CD14-positive monocyte (primary cell): ENCODE measurements around the gene TMEFF2. TPM values are rescaled to one million over a fixed set of nuclear protein-coding genes. Genes with fewer than 3 reads are reported as not detected.

ENCODE experiments used
- DNase-seq, 3 donors: peaks; one replicate each; pipeline ENCODE4 v3.0.0-alpha.2; 2011 to 2022
- H2AFZ ChIP-seq: 2 replicates; pipeline ENCODE4 v1.6.0; 2012; ENCODE audit warnings: mild to moderate bottlenecking, low read depth, low read length, inconsistent platforms; ENCODE audit not compliant: insufficient read depth, poor library complexity, severe bottlenecking
- H3K27ac ChIP-seq, 2 donors: 1 replicate in 1 of 2; 2 replicates in 1 of 2; pipeline ENCODE4 v1.5.1; 2012 to 2013; ENCODE audit warnings: low read length in 2 of 2, control low read depth in 1 of 2, inconsistent platforms in 1 of 2, low read depth in 1 of 2, mild to moderate bottlenecking in 1 of 2
- H3K27me3 ChIP-seq, 2 donors: one replicate each; pipeline versions ENCODE4 v1.6.0 to v1.6.1; 2011 to 2013; ENCODE audit warnings: low read length in 2 of 2; ENCODE audit not compliant: control insufficient read depth in 2 of 2, insufficient read depth in 2 of 2
- H3K36me3 ChIP-seq, 2 donors: replicated peaks in 1 of 2; 1 replicate in 1 of 2; 2 replicates in 1 of 2; pipeline versions ENCODE4 v1.5.1 to v1.6.1; 2012 to 2013; ENCODE audit warnings: low read length in 2 of 2, control low read depth in 1 of 2, inconsistent platforms in 1 of 2, mild to moderate bottlenecking in 1 of 2; ENCODE audit not compliant: insufficient read depth in 2 of 2, control insufficient read depth in 1 of 2
- H3K4me1 ChIP-seq, 2 donors: 1 replicate in 1 of 2; 2 replicates in 1 of 2; pipeline versions ENCODE4 v1.5.1 to v1.6.1; 2012 to 2013; ENCODE audit warnings: low read length in 2 of 2, control low read depth in 1 of 2, inconsistent platforms in 1 of 2, mild to moderate bottlenecking in 1 of 2, moderate library complexity in 1 of 2; ENCODE audit not compliant: insufficient read depth in 2 of 2, control insufficient read depth in 1 of 2
- H3K4me2 ChIP-seq: replicated peaks from 2 replicates; pipeline ENCODE3; 2012; ENCODE audit warnings: low read length, moderate library complexity, mild to moderate bottlenecking; ENCODE audit not compliant: poor library complexity, severe bottlenecking; ENCODE audit errors: extremely low read depth
- H3K4me3 ChIP-seq, 3 experiments: fragments of 200-600 bp in 1 of 3; sonication (generic) in 1 of 3; replicated peaks in 1 of 3; 1 replicate in 2 of 3; 2 replicates in 1 of 3; pipeline ENCODE4 v1.5.1; 2011 to 2013; ENCODE audit warnings: low read length in 3 of 3, mild to moderate bottlenecking in 3 of 3, control low read depth in 2 of 3, low read depth in 2 of 3, inconsistent platforms in 1 of 3, moderate library complexity in 1 of 3
- H3K79me2 ChIP-seq: 2 replicates; pipeline ENCODE4 v1.6.0; 2012; ENCODE audit warnings: mild to moderate bottlenecking, control low read depth, inconsistent platforms, low read length, moderate library complexity; ENCODE audit not compliant: insufficient read depth
- H3K9ac ChIP-seq: 2 replicates; pipeline ENCODE4 v1.6.0; 2017; ENCODE audit warnings: low read length, mild to moderate bottlenecking; ENCODE audit not compliant: insufficient read depth, poor library complexity, severe bottlenecking
- H3K9me3 ChIP-seq, 2 donors: replicated peaks in 1 of 2; 1 replicate in 1 of 2; 2 replicates in 1 of 2; pipeline versions ENCODE4 v1.5.1 to v1.6.1; 2012 to 2013; ENCODE audit warnings: low read length in 2 of 2, control low read depth in 1 of 2; ENCODE audit not compliant: control insufficient read depth in 1 of 2, insufficient read depth in 1 of 2
- H4K20me1 ChIP-seq: 2 replicates; pipeline ENCODE4 v1.6.0; 2012; ENCODE audit warnings: mild to moderate bottlenecking, low read length, control low read depth, moderate library complexity; ENCODE audit not compliant: insufficient read depth
- H3K27ac Mint-ChIP-seq, 7 donors: one replicate each; pipeline ENCODE4 v1.8.0; 2020; ENCODE audit warnings: mild to moderate bottlenecking in 7 of 7, mixed read lengths in 7 of 7, moderate library complexity in 6 of 7, inconsistent platforms in 2 of 7
- H3K27me3 Mint-ChIP-seq, 3 donors: one replicate each; pipeline ENCODE4 v1.8.0; 2021 to 2022; ENCODE audit warnings: low read depth in 3 of 3, mild to moderate bottlenecking in 3 of 3, mixed read lengths in 3 of 3, moderate library complexity in 3 of 3, inconsistent platforms in 1 of 3
- H3K36me3 Mint-ChIP-seq, 2 donors: one replicate each; pipeline ENCODE4 v1.8.0; 2020; ENCODE audit warnings: mixed read lengths in 2 of 2, inconsistent platforms in 1 of 2, mild to moderate bottlenecking in 1 of 2
- H3K4me1 Mint-ChIP-seq: one replicate; pipeline ENCODE4 v1.8.0; 2020; ENCODE audit warnings: mild to moderate bottlenecking, mixed read lengths
- H3K4me3 Mint-ChIP-seq, 2 donors: one replicate each; pipeline ENCODE4 v1.8.0; 2020; ENCODE audit warnings: mild to moderate bottlenecking in 2 of 2, mixed read lengths in 2 of 2, moderate library complexity in 1 of 2
- H3K9me3 Mint-ChIP-seq, 7 donors: one replicate each; pipeline ENCODE4 v1.8.0; 2020 to 2022; ENCODE audit warnings: mixed read lengths in 7 of 7, mild to moderate bottlenecking in 6 of 7, moderate library complexity in 6 of 7, inconsistent platforms in 2 of 7
- CTCF ChIP-seq: fragments of 200-600 bp; IDR thresholded peaks from one replicate; pipeline ENCODE4 v1.8.0; 2022; ENCODE audit warnings: antibody characterized with exemption, mild to moderate bottlenecking
- WGBS: methylation state at CpG from one replicate; pipeline ENCODE4 v1.1.5; 2013; ENCODE audit warnings: missing lambda C conversion rate; ENCODE audit not compliant: insufficient coverage; 5-methylcytosine and 5-hydroxymethylcytosine counted together
- intact Hi-C, 2 donors: fragments of 100-400 bp; cut with micrococcal nuclease; formaldehyde crosslinking; loops; one replicate each; pipeline versions ENCODE4 v1.15.0 to v1.15.1; 2023
- polyA plus RNA-seq, 3 donors: library from polyadenylated mRNA; depleted of rRNA in 1 of 3; unstranded in 2 of 3; stranded (reverse) in 1 of 3; fragments of 300-500 nt in 2 of 3; fragments of >200 nt in 1 of 3; fragmentation: Illumina TruSeq in 2 of 3; gene quantifications; 1 replicate in 2 of 3; 2 replicates in 1 of 3; pipeline ENCODE4 v1.2.3, GENCODE V29; 2012 to 2021

Gene TMEFF2
- polyA plus RNA-seq, 3 donors, result not detected

GRCh38 chr2:191901031-191901430 lies 293.7 kb downstream of the TMEFF2 start:
- no peak for DNase-seq
- H3K4me2 ChIP-seq, result no peak overlapping the region
- H3K36me3 ChIP-seq, result no peaks in the 10 kb centered on the region
- TF ChIP-seq CTCF, result no peak
- Mint-ChIP-seq H3K27me3 (no peaks in the 10 kb centered on the region), H3K27ac (no peak overlapping the region), H3K4me1 (no peaks in the 10 kb centered on the region), H3K9me3 (peaks cover 8 to 20% (median 13%) of the 10 kb centered on the region in 7 donors), H3K4me3 (no peak overlapping the region), H3K36me3 (no peaks in the 10 kb centered on the region)
- H3K79me2 ChIP-seq, result no peaks in the 10 kb centered on the region
- H3K9ac ChIP-seq, result no peak overlapping the region
- peaks cover 4 to 8% of the 10 kb centered on the region in 2 donors for H3K9me3 ChIP-seq
- H3K27ac ChIP-seq, result no peak overlapping the region
- no peaks in the 10 kb centered on the region for H3K4me1 ChIP-seq
- H2AFZ ChIP-seq, result no peak overlapping the region
- intact Hi-C loops, result no loop called here
- no peaks in the 10 kb centered on the region for H4K20me1 ChIP-seq
- no peaks in the 10 kb centered on the region for H3K27me3 ChIP-seq
- H3K4me3 ChIP-seq, result no peak overlapping the region
- no CpG with 5 or more reads among the region's 1 CpG for WGBS

- no peak overlapping the region for H3K4me3 Mint-ChIP-seq
- no peak for DNase-seq
- Histone ChIP-seq H4K20me1 (no peaks in the 10 kb centered on the region), H3K36me3 (no peaks in the 10 kb centered on the region), H2AFZ (no peak overlapping the region), H3K9me3 (peaks cover 4 to 8% of the 10 kb centered on the region in 2 donors), H3K27ac (no peak overlapping the region), H3K4me2 (no peak overlapping the region), H3K27me3 (no peaks in the 10 kb centered on the region), H3K9ac (no peak overlapping the region), H3K4me1 (no peaks in the 10 kb centered on the region), H3K79me2 (no peaks in the 10 kb centered on the region), H3K4me3 (no peak overlapping the region)
- H3K36me3 Mint-ChIP-seq, result no peaks in the 10 kb centered on the region
- no peaks in the 10 kb centered on the region for H3K27me3 Mint-ChIP-seq
- peaks cover 8 to 20% (median 13%) of the 10 kb centered on the region in 7 donors for H3K9me3 Mint-ChIP-seq
- no peak overlapping the region for H3K27ac Mint-ChIP-seq
- no peak for TF ChIP-seq CTCF
- H3K4me1 Mint-ChIP-seq, result no peaks in the 10 kb centered on the region
- WGBS, result no CpG with 5 or more reads among the region's 2 CpGs
- intact Hi-C loops, result no loop called here
Observed at GRCh38 chr2:191899410-191899809, 295.3 kb downstream of the TMEFF2 start.
